ENCODE results near the gene IL19. TPM values are rescaled to one million over a fixed set of nuclear protein-coding genes. Genes with fewer than 3 reads are reported as not detected.
"Not testable (repeated sequence)": the region's sequence is repeated elsewhere in the genome, so short reads cannot be mapped to it uniquely, and the experiment has no call there.

IL19 gene
- total RNA-seq, 1 donor from 2014 or later = not detected

DNA sequence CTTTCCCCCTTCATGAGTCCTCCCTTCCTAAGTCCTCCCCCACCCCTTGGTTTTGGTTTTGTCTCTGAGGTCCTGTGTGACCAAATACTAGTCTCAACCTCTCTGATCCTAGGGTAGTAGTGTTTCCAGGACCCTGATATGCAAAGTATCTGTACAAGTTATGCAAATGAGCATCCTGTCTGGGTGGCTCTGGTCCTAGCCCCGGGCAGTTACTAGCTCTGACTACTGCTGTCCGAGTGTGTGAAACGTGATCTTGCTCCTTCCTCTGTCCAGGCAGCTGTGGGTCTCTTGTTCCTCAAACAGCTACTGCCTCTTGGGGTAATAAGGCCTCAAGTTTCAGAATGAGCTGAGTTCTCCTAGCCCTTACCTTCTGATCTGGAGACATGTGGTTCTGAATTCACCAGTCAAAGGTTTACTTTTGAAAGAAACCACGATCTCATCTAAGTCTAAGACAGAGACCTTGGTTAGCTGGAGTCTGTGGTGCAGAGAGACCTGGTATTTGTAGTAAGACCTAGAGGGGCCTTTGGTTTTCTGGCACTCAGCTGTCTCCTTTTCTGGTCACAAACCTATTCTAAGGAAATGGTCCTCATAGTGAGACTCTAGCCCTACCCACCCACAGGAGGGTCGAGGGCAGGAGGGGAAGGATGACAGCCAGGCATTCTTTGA lies 31.0 kb upstream of the IL19 start:
- DNase-seq (ENCODE audit: low spot score) = no peak

- no peak for DNase-seq (ENCODE audit: low spot score)
Observed at GRCh38 chr1:206741142-206741701, 29.4 kb upstream of the IL19 start.

DNA sequence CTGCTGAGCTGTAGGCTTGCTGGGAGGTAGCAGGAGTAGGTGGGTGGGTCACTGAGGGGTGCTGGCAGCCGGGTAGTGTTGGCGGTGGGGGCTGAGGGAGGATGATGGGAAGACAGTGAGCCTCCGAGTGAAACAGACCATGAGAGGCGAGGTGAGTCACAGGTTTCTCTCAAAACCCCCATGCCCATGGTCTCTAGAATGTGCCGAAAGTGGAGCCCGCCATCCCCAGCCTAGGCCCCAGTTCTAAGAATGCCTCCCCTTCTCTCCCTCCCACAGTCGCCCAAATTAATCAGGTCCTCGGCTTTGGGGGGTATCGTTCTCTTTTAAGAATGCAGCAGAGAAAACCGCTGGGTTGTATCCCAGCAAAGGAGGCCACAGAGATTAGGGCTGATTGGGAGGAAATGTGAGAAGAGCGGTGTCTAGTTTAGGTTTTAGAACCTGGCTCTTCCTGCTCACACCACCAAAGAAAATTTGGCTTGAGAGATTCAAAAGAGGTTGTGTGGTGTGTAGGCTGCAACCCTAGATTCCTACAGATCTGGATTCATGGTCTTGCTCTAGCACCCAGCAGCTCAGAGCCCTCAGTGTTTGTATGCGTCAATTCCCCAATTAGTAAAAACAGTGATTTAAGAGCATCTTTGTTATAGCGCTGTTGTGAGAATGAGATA lies 27.7 kb upstream of the IL19 start:
- DNase-seq (ENCODE audit: low spot score) = no peak

DNA sequence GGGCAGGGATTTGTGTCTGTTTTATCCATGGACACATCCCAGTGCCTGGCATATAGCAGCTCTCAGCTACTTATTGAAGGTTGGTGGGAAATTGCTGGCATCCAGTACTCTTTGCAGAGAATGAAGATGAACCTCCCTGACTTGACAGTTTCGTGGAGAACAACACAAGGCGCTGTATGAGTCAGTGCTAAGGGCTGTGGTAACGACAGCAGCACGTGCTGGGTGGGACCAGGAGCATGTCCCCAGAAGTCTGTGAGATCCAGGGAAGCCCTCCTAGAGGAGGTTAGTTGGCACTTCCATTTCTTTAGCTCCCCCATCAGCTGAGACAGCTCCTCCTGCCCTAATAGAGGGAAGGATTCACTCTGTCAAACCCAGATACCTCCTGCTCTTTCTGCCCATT lies 25.9 kb upstream of the IL19 start:
- no peak for DNase-seq (ENCODE audit: low spot score)

DNA sequence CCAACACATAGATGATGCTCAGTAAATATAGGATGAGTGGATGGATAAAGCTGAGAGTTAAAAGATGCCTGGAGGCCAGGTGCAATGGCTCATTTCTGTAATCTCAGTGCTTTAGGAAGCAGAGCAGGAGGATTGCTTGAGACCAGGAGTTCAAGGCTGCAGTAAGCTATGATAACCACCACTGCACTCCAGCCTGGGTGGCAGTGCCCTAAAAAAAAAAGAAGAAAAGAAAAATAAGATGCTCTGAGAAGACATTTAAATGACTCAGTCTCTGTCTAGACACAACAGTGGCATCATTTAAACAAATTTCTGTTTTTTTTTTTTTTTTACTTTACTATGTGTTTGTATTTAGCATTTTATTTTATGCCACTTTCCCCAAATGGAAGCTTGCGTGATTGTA lies 25.3 kb upstream of the IL19 start:
- no peak for DNase-seq (ENCODE audit: low spot score)

DNA sequence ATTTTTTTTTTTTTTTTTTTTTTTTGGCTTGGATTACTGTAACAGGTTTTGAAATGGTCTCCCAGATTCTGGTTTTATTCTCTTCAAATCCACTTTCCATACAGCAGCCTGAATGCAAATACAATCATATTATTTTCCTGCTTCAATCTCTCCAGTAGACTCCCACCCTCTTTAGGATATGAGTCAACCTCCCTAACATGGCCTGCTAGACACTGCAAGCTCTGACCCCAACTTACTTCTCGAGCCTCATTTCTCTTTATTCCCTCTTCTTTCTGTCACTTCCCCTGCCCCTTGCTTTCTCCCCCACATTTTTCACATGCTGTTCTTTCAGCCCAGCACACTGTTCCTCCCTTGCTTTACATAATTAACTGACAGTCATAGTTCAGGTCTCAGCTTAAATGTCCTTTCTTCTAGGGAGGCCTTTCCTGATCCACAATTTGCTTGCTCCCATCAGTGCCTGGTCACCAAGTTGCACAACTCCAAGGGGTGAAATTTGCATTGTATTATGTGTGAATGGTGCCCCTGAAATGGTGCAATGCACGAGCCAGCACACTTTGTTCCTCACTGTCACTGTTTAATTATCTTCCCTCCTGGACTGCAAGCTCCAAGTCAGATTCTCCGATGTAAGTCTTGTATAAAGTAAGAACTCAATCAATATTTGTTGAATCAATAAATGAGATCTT lies 22.1 kb upstream of the IL19 start:
- DNase-seq (ENCODE audit: low spot score) = no peak

DNA sequence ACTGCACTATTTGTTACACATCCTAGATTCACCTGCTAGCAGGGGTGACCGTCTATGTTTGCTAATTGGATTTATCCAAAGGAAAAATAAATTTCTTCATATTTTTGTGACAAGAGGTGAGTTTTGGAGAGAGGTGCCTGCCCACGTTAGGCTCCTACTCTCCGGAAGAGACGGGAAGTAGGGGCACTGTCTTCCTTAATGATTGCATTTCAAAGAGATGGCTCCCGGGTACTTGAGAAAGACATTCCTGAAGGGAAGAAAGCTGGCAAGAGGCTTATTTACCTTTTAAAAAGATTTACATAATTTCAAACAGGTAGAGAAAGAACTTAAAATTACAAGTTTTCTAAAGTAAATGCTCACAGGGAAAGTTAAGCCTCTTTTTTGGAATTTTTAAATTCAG lies 18.7 kb upstream of the IL19 start:
- no peak for DNase-seq (ENCODE audit: low spot score)

DNA sequence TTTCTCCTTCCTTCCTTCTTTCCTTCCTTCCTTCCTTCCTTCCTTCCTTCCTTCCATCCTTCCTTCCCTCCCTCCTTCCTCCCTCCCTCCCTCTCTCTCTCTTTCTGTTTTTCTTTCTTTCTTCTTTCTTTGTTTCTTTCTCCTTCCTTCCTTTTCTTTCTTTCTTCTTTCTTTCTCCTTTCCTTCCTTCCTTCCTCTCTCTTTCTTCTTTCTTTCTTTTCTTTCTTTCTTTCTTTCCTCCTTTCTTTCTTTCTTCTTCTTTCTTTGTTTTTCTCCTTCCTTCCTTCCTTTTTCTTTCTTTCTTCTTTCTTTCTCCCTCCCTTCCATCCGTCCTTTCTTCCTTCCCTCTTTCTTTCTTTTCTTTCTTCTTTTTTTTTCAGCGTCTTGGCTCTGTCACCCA lies 18.1 kb upstream of the IL19 start:
- DNase-seq (ENCODE audit: low spot score) = no peak

DNA sequence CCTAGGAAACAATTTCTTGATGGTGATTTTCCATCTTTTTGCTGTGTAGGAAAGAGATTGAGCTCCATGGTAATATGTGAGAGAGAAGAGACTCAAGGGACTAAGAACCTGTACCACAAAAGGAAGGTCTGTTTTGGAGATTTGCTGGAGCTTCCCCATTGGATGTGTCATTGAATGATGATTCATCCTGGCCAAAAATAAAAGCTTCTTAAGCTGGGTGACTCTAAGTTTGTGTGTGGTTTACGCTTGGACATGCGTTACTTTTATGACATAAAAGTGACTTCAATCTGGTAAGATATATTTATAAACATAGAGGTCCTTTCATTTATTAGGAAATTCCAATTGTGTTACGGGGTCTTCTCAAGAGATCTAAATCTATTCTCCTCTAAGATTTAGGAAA lies 17.4 kb upstream of the IL19 start:
- no peak for DNase-seq (ENCODE audit: low spot score)

- no peak for DNase-seq (ENCODE audit: low spot score)
Observed at GRCh38 chr1:206754011-206754410, 16.6 kb upstream of the IL19 start.

- no peak for DNase-seq (ENCODE audit: low spot score)
Observed at GRCh38 chr1:206757524-206758266, 12.9 kb upstream of the IL19 start.

DNA sequence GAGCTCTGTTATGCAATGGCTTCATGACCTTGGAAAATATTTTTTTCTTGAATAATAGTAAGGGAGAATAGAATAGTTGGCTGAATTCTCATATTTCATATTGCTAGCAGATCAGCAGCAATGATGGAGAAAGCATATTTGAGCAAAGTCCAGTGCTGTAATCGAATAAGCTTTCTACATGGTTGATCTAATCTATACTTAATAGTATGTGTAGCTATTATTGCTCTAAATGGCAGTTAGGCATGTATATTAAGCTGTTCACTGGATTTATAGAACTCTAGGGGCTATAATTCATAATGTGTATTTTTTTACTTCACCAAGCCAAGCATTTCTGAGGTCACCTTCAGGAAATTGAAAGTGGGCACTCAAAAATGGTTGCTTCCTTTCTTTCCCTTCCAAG lies 10.0 kb upstream of the IL19 start:
- DNase-seq (ENCODE audit: low spot score) = no peak

- DNase-seq (ENCODE audit: low spot score) = no peak
Observed at GRCh38 chr1:206761159-206761768, 9.3 kb upstream of the IL19 start.

- DNase-seq (ENCODE audit: low spot score) = not testable (repeated sequence)
Observed at GRCh38 chr1:206762741-206763364, 7.7 kb upstream of the IL19 start.

DNA sequence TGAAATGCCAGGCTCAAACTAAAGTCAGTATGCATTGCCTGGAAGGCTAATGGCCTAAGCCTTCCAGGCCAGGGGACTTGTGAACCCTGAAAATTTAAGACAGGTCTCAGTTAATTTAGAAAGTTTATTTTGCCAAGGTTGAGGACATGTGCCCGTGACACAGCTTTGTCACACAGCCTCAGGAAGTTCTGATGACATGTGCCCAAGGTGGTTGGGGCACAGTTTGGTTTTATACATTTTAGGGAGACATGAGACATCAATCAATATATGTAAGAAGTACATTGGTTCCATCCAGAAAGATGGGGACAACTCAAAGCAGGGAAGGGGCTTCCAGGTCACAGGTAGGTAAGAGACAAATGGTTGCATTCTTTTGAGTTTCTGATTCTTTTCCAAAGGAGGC lies 4.8 kb upstream of the IL19 start:
- DNase-seq (ENCODE audit: low spot score) = not testable (repeated sequence)

DNA sequence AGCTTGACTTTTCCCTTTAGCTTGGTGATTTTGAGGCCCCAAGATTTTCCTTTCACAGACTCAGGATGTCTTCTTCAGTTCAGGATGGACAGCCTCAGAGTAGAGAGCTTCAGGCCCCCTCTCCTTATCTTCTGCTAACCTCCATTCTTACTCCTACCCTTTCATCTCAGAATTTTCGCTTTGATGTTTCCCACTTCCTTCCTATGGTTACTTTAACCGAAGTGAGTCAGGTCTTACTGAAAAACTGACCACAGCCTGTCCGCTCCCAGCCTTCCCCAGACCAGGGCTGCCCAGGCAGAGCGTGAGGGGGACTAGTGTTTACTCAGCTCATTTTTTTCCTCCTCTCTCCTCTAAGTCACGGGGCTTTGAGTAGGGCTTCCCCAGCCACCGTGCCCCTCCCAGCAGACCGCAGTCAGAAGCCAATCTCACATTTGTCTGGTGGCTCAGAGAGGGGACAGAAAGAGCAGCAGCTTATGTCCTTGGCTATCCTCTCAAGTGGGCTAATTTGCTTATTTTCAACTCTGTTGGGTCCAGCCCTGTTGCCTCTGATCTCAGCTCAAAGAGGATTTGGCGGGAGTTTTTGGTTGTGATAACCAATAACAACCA lies 4.2 kb upstream of the IL19 start:
- DNase-seq (ENCODE audit: low spot score) = peak; percentile 63

DNA sequence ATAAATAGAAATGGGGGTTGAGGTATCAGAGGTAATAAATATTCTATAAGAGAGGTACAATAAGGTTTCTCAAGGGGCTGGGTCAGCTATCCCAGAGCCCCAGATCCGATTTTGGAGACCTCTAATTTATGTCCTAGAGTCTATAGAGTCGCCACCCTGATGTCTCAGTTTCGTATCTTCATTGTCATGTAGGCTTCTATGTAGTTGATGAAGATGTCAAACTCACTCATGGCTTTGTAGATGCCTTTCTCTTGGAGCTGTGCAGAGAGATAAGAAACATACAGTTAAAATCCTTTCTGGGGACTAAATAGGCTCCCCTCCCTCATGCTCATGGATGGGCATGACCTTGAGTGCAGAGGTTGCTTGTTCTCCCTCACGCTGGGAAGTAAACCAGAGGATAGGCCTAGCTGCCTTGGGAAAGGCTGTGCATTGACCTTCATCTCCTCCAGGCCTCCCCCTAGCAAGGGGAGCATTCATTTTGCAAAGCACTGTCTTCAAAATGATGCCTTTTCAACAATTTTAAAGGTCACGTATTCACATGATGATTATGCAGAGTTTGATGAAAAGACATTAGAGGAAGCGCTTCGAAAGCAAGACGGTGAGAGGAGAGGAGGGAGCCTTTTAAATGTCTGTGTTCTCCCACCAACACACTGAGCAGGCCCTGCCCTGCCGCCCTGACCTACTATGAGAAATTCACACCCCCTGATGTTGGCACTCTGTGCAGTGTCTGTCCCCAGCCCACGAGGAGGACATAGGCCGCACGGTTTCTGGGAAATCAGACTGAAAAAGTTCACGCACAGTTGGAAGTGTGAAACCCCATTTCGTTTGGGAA lies 1.9 kb upstream of the IL19 start:
- no peak for DNase-seq (ENCODE audit: low spot score)

DNA sequence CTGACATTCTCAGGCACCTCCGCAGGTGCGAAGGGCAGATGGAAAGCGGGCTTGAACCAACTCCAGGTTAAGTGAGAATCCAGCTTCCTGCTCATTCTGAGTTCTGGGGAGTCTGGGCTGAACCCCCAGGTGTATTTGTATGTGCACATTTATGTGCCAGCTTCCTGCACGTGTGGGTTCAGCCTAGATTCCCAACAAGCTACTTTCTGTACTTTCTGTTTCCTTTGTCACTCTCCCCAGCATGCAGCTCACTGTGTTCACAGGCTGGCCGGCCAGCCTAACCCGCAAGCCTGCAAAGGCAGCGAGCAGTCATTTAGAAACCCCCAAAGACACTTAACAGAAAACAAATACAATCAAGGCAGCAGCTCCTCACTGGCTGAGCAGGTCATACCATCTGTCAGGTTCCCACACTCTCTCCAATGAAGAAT lies 1.3 kb upstream of the IL19 start:
- DNase-seq (ENCODE audit: low spot score) = no peak

GRCh38 chr1:206771338-206771692 lies 742 bp downstream of the IL19 start:
- no peak for DNase-seq (ENCODE audit: low spot score)

Measured in ureter (tissue), 1 donor.